Skin epidermis (tissue), 12 donors: ENCODE results near the gene IDH3G.

Experiments
- H3K27ac ChIP-seq, 21 experiments: fragments of 200-600 bp; sonication (generic) in 11 of 21; one replicate each; pipeline ENCODE4 v1.5.0; 2020; ENCODE audit warnings: mild to moderate bottlenecking in 3 of 21, inconsistent platforms in 2 of 21, moderate library complexity in 2 of 21
- H3K4me3 ChIP-seq, 7 experiments: fragments of 200-600 bp; sonication (generic) in 2 of 7; one replicate each; pipeline ENCODE4 v1.5.0; 2020; ENCODE audit warnings: inconsistent platforms in 2 of 7, mild to moderate bottlenecking in 2 of 7, moderate library complexity in 1 of 7

IDH3G gene

GRCh38 chrX:153740631-153741222, 53.4 kb downstream of the IDH3G start:
- H3K4me3 ChIP-seq = no peak overlapping the region
- H3K27ac ChIP-seq = no peak overlapping the region

DNA sequence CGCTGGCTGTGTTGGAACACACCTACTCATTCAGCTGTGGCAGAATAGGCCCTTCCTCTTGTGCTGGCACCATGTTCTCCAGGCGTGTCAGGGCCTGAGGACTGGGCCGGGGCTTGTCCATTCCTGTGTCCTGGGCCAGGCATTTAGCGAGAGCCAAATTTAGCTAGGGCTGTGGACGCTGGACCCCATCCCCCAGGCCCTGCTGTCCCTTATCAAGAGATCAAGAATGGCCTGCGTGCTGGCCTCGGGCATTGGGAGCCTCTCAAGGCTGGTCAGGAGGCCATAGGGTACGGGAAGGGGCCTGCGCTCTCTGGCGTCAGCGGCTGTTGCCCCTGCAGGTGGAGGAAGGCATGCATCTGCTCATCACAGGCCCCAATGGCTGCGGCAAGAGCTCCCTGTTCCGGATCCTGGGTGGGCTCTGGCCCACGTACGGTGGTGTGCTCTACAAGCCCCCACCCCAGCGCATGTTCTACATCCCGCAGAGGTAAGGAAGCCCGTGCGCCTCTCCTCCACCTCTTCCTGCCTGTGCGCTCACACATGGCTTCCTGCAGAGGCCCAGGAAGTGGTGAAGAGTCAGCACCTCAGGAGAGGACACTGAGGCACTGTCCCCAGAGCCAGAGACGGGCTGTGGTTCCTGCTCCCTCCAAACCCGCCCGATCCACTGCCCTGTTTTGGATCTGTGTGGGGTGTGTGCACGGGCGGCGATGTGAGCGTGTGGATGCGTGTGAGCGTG, 54.3 kb downstream of the IDH3G start:
- Histone ChIP-seq H3K27ac (peak overlapping the region in 1 of 21 experiments; percentile 21), H3K4me3 (no peak overlapping the region)

DNA sequence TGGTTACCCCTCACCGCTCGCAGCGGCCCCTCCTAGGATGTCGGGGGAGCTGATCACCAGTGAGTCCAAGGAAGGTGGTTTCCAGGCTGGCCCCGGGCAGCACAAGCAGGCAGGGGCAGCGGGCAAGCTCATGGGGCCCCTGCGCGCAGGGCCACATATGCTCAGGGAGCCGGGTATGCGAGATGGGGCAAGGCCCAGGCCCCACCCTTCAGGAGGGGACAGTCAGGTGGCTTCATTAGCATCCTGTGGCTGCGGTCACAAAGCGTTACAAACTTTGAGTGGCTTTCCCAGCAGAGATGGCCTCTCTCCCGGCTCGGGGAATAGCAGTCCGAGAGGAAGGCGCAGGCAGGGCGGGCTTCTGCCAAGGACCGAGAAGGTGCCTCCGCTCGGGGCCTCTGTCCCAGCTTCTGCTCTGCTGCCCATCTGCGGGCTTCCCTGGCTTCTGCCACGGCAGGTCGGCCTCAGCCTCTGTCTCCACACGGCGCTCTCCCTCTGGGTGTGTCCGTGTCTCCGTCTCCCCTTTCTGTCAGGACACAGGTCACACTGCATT, 56.0 kb downstream of the IDH3G start:
- Histone ChIP-seq H3K4me3 (no peak overlapping the region), H3K27ac (no peak overlapping the region)

GRCh38 chrX:153736871-153737441, 57.2 kb downstream of the IDH3G start:
- H3K27ac ChIP-seq = no peak overlapping the region
- no peak overlapping the region for H3K4me3 ChIP-seq

GRCh38 chrX:153736071-153736820, 57.9 kb downstream of the IDH3G start:
- Histone ChIP-seq H3K4me3 (no peak overlapping the region), H3K27ac (no peak overlapping the region)
